H1 (cell line): ENCODE data around the gene CDH18. TPM values are rescaled to one million over a fixed set of nuclear protein-coding genes. Genes with fewer than 3 reads are reported as not detected.

Source experiments
- ATF2 ChIP-seq: IDR thresholded peaks from 2 replicates; pipeline ENCODE4 v1.6.1; 2012; ENCODE audit warnings: low read length, inconsistent platforms
- BCL11A ChIP-seq, 2 experiments: IDR thresholded peaks; one replicate each; pipeline ENCODE4 v1.6.1; 2011; ENCODE audit warnings: low read depth in 2 of 2, low read length in 2 of 2, mild to moderate bottlenecking in 2 of 2
- BRCA1 ChIP-seq: IDR thresholded peaks from 2 replicates; pipeline ENCODE4 v1.6.1; 2012; ENCODE audit warnings: low read depth, low read length, improper control_type of control experiment
- CEBPB ChIP-seq: IDR thresholded peaks from 2 replicates; pipeline ENCODE4 v1.6.1; 2012; ENCODE audit warnings: low read depth, low read length
- CHD2 ChIP-seq: IDR thresholded peaks from 2 replicates; pipeline ENCODE4 v1.6.1; 2012; ENCODE audit warnings: low read length, improper control_type of control experiment
- EGR1 ChIP-seq: IDR thresholded peaks from 2 replicates; pipeline ENCODE4 v1.6.1; 2011; ENCODE audit warnings: low read depth, low read length, borderline replicate concordance
- FOSL1 ChIP-seq: IDR thresholded peaks from 2 replicates; pipeline ENCODE4 v1.6.1; 2011; ENCODE audit warnings: mild to moderate bottlenecking, low read depth, low read length, moderate library complexity; ENCODE audit not compliant: insufficient read depth
- GABPA ChIP-seq: IDR thresholded peaks from 2 replicates; pipeline ENCODE4 v1.6.1; 2011; ENCODE audit warnings: mild to moderate bottlenecking, low read length, moderate library complexity, borderline replicate concordance; ENCODE audit not compliant: insufficient read depth
- HDAC2 ChIP-seq, 2 experiments: fragments of 300-600 bp in 1 of 2; sonication (generic) in 1 of 2; IDR thresholded peaks; 2 replicates each; pipeline ENCODE4 v1.6.1; 2011 to 2012; ENCODE audit warnings: low read depth in 2 of 2, low read length in 2 of 2, mild to moderate bottlenecking in 2 of 2, moderate library complexity in 2 of 2, borderline replicate concordance in 1 of 2, inconsistent platforms in 1 of 2
- MAFK ChIP-seq: IDR thresholded peaks from 2 replicates; pipeline ENCODE4 v1.6.1; 2012; ENCODE audit warnings: low read depth, mild to moderate bottlenecking, improper control_type of control experiment, low read length
- RBBP5 ChIP-seq: IDR thresholded peaks from 2 replicates; pipeline ENCODE4 v1.7.1; 2012; ENCODE audit warnings: low read depth, mild to moderate bottlenecking, inconsistent platforms, low read length, moderate library complexity, borderline replicate concordance
- RNF2 ChIP-seq: fragments of 200-900, 300-1000 bp; sonication (generic); IDR thresholded peaks from 2 replicates; pipeline ENCODE4 v1.7.1; 2016; ENCODE audit warnings: borderline replicate concordance, low read depth, mild to moderate bottlenecking, antibody characterized with exemption, low read length; ENCODE audit not compliant: poor library complexity, severe bottlenecking; ENCODE audit errors: missing control alignments
- SIN3A ChIP-seq, 2 experiments: IDR thresholded peaks in 1 of 2; conservative IDR thresholded peaks in 1 of 2; 2 replicates each; pipeline ENCODE4 v1.6.1; 2011 to 2012; ENCODE audit warnings: low read length in 2 of 2, improper control_type of control experiment in 1 of 2, low read depth in 1 of 2, mild to moderate bottlenecking in 1 of 2
- SUZ12 ChIP-seq: fragments of 200-600 bp; sonication (generic); IDR thresholded peaks from 2 replicates; pipeline ENCODE4 v1.6.1; 2012; ENCODE audit warnings: mild to moderate bottlenecking, inconsistent platforms, low read length, moderate library complexity, mixed read lengths
- TAF7 ChIP-seq: optimal IDR thresholded peaks from 2 replicates; pipeline ENCODE3; 2011; ENCODE audit warnings: low read depth, mild to moderate bottlenecking, inconsistent platforms, low read length, moderate library complexity, borderline replicate concordance
- ZNF274 ChIP-seq: IDR thresholded peaks from 2 replicates; pipeline ENCODE4 v1.7.0; 2012; ENCODE audit warnings: low read length, borderline replicate concordance; ENCODE audit errors: extremely low read depth
- polyA plus RNA-seq, 7 experiments: library from polyadenylated mRNA; depleted of rRNA in 3 of 7; stranded (reverse) in 5 of 7; unstranded in 2 of 7; fragments of >200 nt in 5 of 7; fragments of 200-250 nt in 2 of 7; gene quantifications; 1 replicate in 5 of 7; 2 replicates in 1 of 7; 4 replicates in 1 of 7; pipeline versions ENCODE4 v1.2.1 to v1.2.3, GENCODE V29; 2011 to 2013; ENCODE audit warnings: missing spikeins in 2 of 7, mixed read lengths in 2 of 7
- total RNA-seq: library from RNA; stranded (reverse); fragmentation: NEBNext Ultra II Directional; extraction: Animal tissue kit (Norgen Biotek cat#: 25700); gene quantifications from 2 replicates; pipeline ENCODE4 v1.2.1, GENCODE V29; 2021

Gene CDH18
- total and polyA plus RNA-seq, 2 of the 8 experiments (the other 6 are each of a cell fraction or from before 2014, with no cell fraction given), result 0.30 to 0.32 TPM

DNA sequence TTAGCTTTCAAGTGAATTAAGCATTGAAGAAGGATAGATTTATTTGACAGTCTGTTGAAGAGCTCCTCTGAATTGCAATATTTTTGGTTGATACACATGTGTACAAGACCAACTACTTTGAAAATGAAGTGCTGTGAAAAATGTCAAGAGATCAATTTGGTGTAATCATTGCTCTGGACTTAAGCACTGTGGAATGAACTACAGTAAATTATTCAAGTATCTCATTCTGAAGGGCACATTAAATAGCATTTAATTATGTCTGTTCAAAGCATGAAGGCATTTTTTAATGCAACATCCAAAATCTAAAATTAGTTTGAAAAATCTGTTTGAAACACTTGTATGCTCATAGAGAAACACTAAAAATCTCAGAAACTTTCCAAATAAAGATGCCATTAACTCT, 107.5 kb downstream of the CDH18 start (continued):
- TF ChIP-seq HDAC2 (IDR thresholded peaks at IDR 0.05; ENCODE audit: borderline replicate concordance in 1 of 2, low read depth in 2 of 2, low read length in 2 of 2), result no peak
- no peak for TF ChIP-seq BRCA1
- TF ChIP-seq CEBPB, result no peak
- no peak for TF ChIP-seq MAFK
- TF ChIP-seq BCL11A (IDR thresholded peaks at IDR 0.05; ENCODE audit: low read depth in 2 of 2, low read length in 2 of 2), result no peak
- no peak for TF ChIP-seq CHD2
- TF ChIP-seq RBBP5, result no peak
- no peak for TF ChIP-seq GABPA
- TF ChIP-seq SUZ12, result no peak
- no peak for TF ChIP-seq ZNF274
- no peak for TF ChIP-seq RNF2
- TF ChIP-seq EGR1, result no peak
- TF ChIP-seq TAF7, result no peak
- TF ChIP-seq FOSL1, result no peak
- TF ChIP-seq SIN3A (conservative IDR thresholded peaks at IDR 0.05 in 1 of 2, IDR thresholded peaks at IDR 0.05 in 1 of 2; ENCODE audit: low read depth in 1 of 2, low read length in 2 of 2), result no peak
- no peak for TF ChIP-seq ATF2
- TF ChIP-seq, all 59 proteins: peak for 0
